HEK293T (cell line): Measurements from ENCODE around the gene KRTAP25-1.

Source experiments
- CTCF ChIA-PET: fragments of 350-600 bp; formaldehyde crosslinking; extraction: SDS; loops from one replicate; lab custom pipeline; 2021; ENCODE audit warnings: antibody characterized with exemption, inconsistent platforms; lab: Yijun Ruan, JAX
- POLR2A ChIA-PET: fragments of 350-600 bp; formaldehyde crosslinking; extraction: SDS; loops from one replicate; lab custom pipeline; 2020; ENCODE audit warnings: antibody characterized with exemption, inconsistent platforms; lab: Yijun Ruan, JAX
- DNase-seq: peaks from one replicate; pipeline ENCODE4 v3.0.0; 2012; ENCODE audit warnings: mixed read lengths; ENCODE audit errors: extremely low spot score
- ARNT ChIP-seq: fragments of 450-650 bp; IDR thresholded peaks from 2 replicates; pipeline ENCODE4 v1.6.1; 2017; ENCODE audit warnings: mild to moderate bottlenecking
- BHLHE40 ChIP-seq: fragments of 450-650 bp; IDR thresholded peaks from 2 replicates; pipeline ENCODE4 v1.6.1; 2016; ENCODE audit warnings: mild to moderate bottlenecking, moderate library complexity, borderline replicate concordance
- CTBP1 ChIP-seq: fragments of 450-650 bp; IDR thresholded peaks from 2 replicates; pipeline ENCODE4 v1.6.1; 2016; ENCODE audit warnings: borderline replicate concordance
- ELF4 ChIP-seq: fragments of 450-650 bp; IDR thresholded peaks from 2 replicates; pipeline ENCODE4 v1.6.1; 2017; ENCODE audit warnings: antibody characterized with exemption
- FOXA1 ChIP-seq: fragments of 450-650 bp; IDR thresholded peaks from 2 replicates; pipeline ENCODE4 v1.6.1; 2016; ENCODE audit warnings: mild to moderate bottlenecking
- FOXK2 ChIP-seq: fragments of 450-650 bp; IDR thresholded peaks from 2 replicates; pipeline ENCODE4 v1.6.1; 2016; ENCODE audit warnings: mild to moderate bottlenecking
- FOXM1 ChIP-seq: fragments of 450-650 bp; IDR thresholded peaks from 2 replicates; pipeline ENCODE4 v1.6.1; 2017; ENCODE audit warnings: mild to moderate bottlenecking, borderline replicate concordance
- HDGF ChIP-seq: fragments of 450-650 bp; IDR thresholded peaks from 2 replicates; pipeline ENCODE4 v1.6.1; 2017; ENCODE audit warnings: antibody characterized with exemption, borderline replicate concordance
- L3MBTL2 ChIP-seq: fragments of 450-650 bp; conservative IDR thresholded peaks from 2 replicates; pipeline ENCODE4 v1.6.1; 2016; ENCODE audit warnings: mild to moderate bottlenecking
- LEF1 ChIP-seq: fragments of 450-650 bp; IDR thresholded peaks from 2 replicates; pipeline ENCODE4 v1.6.1; 2017; ENCODE audit warnings: mild to moderate bottlenecking, borderline replicate concordance
- NFRKB ChIP-seq: fragments of 450-650 bp; IDR thresholded peaks from 2 replicates; pipeline ENCODE4 v1.6.1; 2016; ENCODE audit warnings: mild to moderate bottlenecking, moderate library complexity
- PKNOX1 ChIP-seq: fragments of 450-650 bp; IDR thresholded peaks from 2 replicates; pipeline ENCODE4 v1.6.1; 2016
- SP1 ChIP-seq: fragments of 450-650 bp; IDR thresholded peaks from 2 replicates; pipeline ENCODE4 v1.6.1; 2017
- SUZ12 ChIP-seq: fragments of 450-650 bp; IDR thresholded peaks from 2 replicates; pipeline ENCODE4 v1.6.1; 2016; ENCODE audit warnings: mild to moderate bottlenecking
- TARDBP ChIP-seq: fragments of 450-650 bp; IDR thresholded peaks from 2 replicates; pipeline ENCODE4 v1.6.1; 2016
- ZNF384 ChIP-seq: fragments of 450-650 bp; IDR thresholded peaks from 2 replicates; pipeline ENCODE4 v1.6.1; 2016

Gene KRTAP25-1

GRCh38 chr21:30282850-30283249 lies 6.5 kb downstream of the KRTAP25-1 start, which contains the start of gene KRTAP24-1:
TSS of gene KRTAP24-1 (minus strand) at chr21:30282950. CDS start at chr21:30282932, 18 bp downstream.
- ChIA-PET CTCF (no interaction called here), POLR2A (no interaction called here)
- DNase-seq: no peak
- no peak for TF ChIP-seq CTBP1
- TF ChIP-seq FOXA1: no peak
- TF ChIP-seq LEF1: no peak
- TF ChIP-seq ELF4: no peak
- no peak for TF ChIP-seq FOXK2
- no peak for TF ChIP-seq NFRKB
- no peak for TF ChIP-seq TARDBP
- no peak for TF ChIP-seq SUZ12
- TF ChIP-seq BHLHE40: no peak
- TF ChIP-seq HDGF: no peak
- no peak for TF ChIP-seq FOXM1
- TF ChIP-seq L3MBTL2: no peak
- no peak for TF ChIP-seq ARNT
- TF ChIP-seq SP1: no peak
- no peak for TF ChIP-seq PKNOX1
- TF ChIP-seq ZNF384: no peak

GRCh38 chr21:30271611-30272010 lies 17.7 kb downstream of the KRTAP25-1 start:
- no peak for DNase-seq
- no peak for TF ChIP-seq TARDBP
- TF ChIP-seq ZNF384: no peak
- ChIA-PET CTCF (no interaction called here), POLR2A (no interaction called here)

GRCh38 chr21:30271156-30271555 lies 18.2 kb downstream of the KRTAP25-1 start:
- TF ChIP-seq NFRKB (no peak), PKNOX1 (no peak), FOXA1 (no peak), BHLHE40 (no peak), TARDBP (no peak), ARNT (no peak), SUZ12 (no peak), ELF4 (no peak), L3MBTL2 (no peak), HDGF (no peak), CTBP1 (no peak), ZNF384 (no peak), LEF1 (no peak), FOXK2 (no peak), SP1 (no peak)
- POLR2A ChIA-PET: no interaction called here
- DNase-seq: no peak
- CTCF ChIA-PET: no interaction called here

GRCh38 chr21:30269803-30270530 lies 19.3 kb downstream of the KRTAP25-1 start:
- CTCF ChIA-PET: no interaction called here
- TF ChIP-seq TARDBP: no peak
- no peak for TF ChIP-seq FOXA1
- TF ChIP-seq BHLHE40: no peak
- TF ChIP-seq L3MBTL2: no peak
- TF ChIP-seq ZNF384: no peak
- TF ChIP-seq SP1: no peak
- TF ChIP-seq PKNOX1: no peak
- no peak for TF ChIP-seq ELF4
- TF ChIP-seq ARNT: no peak
- no peak for TF ChIP-seq FOXM1
- POLR2A ChIA-PET: no interaction called here
- no peak for DNase-seq

GRCh38 chr21:30268608-30269197 lies 20.6 kb downstream of the KRTAP25-1 start:
- TF ChIP-seq BHLHE40 (no peak), L3MBTL2 (no peak), NFRKB (no peak), TARDBP (no peak), SUZ12 (no peak), FOXM1 (no peak), CTBP1 (no peak), ZNF384 (no peak), SP1 (no peak), PKNOX1 (no peak), FOXA1 (no peak), ELF4 (no peak), FOXK2 (no peak)
- ChIA-PET POLR2A (no interaction called here), CTCF (interaction anchor here (0.7 kb wide), 1 partner anchor 12 kb away, joined by 3 read pairs; no protein-coding TSS in a partner anchor)
- peak; percentile 35 for DNase-seq

- ChIA-PET POLR2A (no interaction called here), CTCF (no interaction called here)
- peak; percentile 36 for DNase-seq
- TF ChIP-seq SUZ12 (no peak), FOXM1 (no peak)
Measured at GRCh38 chr21:30257773-30258172, 31.5 kb downstream of the KRTAP25-1 start.
